TTC549 (cell line): ENCODE data around the gene TEAD4.
"Not testable (repeated sequence)": the region's sequence is repeated elsewhere in the genome, so short reads cannot be mapped to it uniquely, and the experiment has no call there.

Experiments used
- FAIRE-seq: peaks from 2 replicates; lab custom pipeline; 2012; peaks lifted over from hg19 to GRCh38; lab: Jason Lieb, UNC

Gene TEAD4

GRCh38 chr12:3048540-3048939 is 89.3 kb downstream of the TEAD4 start:
- no peak for FAIRE-seq

DNA sequence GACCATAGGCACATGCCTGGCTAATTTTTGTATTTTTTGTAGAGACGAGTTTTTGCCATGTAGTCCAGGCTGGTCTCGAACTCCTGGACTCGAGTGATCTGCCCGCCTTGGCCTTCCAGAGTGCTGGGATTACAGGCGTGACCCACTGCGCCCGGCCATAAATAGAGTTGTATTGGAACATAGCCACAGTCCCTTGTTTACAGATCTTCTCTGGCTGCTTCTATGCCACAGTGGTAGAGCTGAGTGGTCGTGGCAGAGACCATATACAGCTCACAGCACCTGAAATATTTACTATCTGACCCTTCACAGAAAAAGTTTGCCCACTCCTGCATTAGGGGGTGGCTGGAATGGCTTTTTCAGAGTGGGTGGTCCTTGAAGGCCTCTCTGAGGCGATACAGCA is 90.0 kb downstream of the TEAD4 start:
- FAIRE-seq: no peak

- FAIRE-seq: no peak
Measured at GRCh38 chr12:3049611-3050249, 90.5 kb downstream of the TEAD4 start.

DNA sequence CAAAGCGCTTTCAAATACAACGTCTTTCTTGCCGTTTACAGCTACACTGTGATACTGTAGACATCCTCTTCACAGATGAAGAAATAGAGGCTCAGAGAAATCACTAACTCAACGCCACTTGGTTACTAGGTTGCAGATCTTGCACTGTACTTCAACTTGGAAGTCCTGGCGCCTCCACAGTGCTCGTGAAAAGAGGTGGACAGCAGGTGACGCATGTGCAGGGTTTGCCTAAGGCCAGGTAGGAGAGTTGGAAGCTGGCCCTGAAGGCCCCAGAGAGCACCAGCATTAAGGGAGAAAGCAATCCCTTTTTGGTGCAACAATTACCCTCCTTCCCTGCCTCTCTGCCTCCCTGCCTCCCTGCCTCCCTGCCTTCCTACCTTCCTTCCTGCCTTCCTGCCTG is 95.2 kb downstream of the TEAD4 start:
- no peak for FAIRE-seq

DNA sequence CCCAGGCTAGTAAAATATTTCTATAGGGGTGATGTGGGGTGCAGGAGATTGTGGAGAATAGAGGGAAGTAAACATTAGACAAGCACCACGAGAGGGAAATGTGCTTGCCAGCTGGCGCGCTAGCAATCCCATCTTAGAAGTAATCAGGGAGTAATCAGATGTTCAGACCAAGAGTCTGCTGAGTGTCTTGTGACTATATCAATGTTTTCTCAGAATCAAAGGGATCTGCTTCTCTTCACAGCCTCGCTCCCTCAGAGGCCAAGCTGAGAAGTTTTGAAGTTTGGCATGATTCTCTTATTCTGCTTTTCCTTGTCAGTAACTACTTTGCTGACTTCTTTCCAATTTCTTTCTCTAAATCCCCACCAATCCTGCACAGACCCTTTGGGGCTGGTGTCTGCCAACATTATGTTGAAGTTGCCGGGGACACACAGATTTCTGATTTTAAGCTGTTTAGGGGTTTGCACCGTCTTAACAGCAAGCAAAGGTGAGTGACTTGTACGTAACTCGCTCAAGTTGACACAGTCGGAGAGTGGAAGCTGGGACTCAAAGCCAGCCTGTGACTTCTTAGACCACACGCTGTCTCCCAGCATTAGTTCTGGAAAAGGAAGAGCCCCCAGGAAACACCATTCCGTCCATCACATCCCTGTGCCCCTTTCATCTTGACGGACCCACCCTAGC is 96.0 kb downstream of the TEAD4 start:
- no peak for FAIRE-seq

GRCh38 chr12:3055704-3056467 is 96.7 kb downstream of the TEAD4 start:
- FAIRE-seq: no peak

DNA sequence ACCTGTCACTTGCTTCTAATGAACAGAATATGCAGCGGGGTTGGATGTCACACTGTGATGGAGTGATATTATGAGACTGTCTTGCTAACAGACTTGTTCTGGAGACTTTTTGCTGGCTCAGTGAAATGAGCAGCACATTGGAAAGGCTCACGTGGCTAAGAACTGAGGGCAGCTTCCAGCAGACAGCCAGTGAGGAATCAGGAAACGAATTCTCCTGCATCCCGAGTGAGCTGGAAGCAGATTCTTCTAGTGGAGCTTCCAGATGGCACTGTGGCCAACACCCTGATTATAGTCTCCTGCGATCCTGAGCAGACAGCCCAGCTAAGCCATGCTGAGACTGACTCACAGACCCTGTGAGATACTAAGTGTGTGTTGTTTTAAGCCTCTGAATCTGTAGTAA is 101.9 kb downstream of the TEAD4 start:
- no peak for FAIRE-seq

GRCh38 chr12:3061501-3062215 is 102.5 kb downstream of the TEAD4 start:
- FAIRE-seq: no peak

DNA sequence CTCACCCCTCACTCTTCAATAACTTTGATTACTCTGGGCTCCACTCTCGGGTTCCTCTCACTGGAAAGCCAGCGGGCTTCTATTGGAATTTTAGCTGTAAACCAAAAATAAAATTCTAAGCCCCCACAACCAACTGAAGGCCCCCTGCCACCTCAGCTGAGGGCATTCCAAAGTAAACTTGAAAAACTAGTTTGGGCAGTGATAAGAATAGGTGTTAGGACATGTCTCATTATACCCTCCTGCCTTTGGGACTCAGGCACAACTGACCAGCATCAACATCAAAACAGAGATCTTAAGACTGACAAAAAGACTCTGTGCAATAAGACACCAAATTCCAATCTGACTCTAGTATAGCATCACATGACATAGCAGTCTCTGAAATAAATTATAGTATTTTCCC is 106.1 kb downstream of the TEAD4 start:
- no peak for FAIRE-seq

DNA sequence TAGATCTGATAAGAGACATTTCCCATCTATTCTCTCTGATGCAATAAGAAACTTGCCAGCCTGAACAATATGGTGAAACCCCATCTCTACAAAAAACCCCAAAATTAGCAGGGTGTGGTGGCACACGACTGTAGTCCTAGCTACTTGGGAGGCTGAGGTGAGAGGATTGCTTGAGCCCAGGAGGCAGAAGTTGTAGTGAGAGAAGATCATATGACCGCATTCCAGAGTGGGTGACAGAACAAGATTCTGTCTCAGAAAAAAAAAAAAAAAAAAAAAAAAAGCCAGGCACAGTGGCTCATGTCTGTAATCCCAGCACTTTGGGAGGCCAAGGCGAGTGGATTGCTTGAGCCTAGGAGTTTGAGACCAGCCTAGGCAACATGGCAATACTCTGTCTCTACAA is 106.6 kb downstream of the TEAD4 start:
- FAIRE-seq: not testable (repeated sequence)

- FAIRE-seq: no peak
Measured at GRCh38 chr12:3069714-3070113, 110.5 kb downstream of the TEAD4 start.

DNA sequence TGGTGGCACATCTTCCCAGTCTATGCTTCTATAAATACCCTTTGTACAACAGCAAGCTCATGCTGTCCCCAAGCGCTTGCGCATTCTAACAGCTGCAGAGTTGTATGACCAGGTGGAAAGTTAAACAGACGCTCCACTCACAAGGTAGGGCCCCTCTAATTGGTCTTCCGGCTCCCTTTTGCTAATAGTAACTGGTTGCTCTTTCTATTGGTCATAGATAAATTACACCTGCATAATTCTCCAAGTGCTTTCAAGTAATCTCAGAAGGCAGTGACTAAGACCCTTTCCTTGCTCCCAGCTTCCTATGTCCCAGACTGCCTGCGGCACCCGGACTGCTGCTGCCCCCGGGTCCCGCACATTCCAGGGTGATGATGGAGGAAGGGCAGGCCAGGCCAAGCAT is 111.9 kb downstream of the TEAD4 start:
- no peak for FAIRE-seq

- FAIRE-seq: no peak
Measured at GRCh38 chr12:3071710-3072109, 112.5 kb downstream of the TEAD4 start.

DNA sequence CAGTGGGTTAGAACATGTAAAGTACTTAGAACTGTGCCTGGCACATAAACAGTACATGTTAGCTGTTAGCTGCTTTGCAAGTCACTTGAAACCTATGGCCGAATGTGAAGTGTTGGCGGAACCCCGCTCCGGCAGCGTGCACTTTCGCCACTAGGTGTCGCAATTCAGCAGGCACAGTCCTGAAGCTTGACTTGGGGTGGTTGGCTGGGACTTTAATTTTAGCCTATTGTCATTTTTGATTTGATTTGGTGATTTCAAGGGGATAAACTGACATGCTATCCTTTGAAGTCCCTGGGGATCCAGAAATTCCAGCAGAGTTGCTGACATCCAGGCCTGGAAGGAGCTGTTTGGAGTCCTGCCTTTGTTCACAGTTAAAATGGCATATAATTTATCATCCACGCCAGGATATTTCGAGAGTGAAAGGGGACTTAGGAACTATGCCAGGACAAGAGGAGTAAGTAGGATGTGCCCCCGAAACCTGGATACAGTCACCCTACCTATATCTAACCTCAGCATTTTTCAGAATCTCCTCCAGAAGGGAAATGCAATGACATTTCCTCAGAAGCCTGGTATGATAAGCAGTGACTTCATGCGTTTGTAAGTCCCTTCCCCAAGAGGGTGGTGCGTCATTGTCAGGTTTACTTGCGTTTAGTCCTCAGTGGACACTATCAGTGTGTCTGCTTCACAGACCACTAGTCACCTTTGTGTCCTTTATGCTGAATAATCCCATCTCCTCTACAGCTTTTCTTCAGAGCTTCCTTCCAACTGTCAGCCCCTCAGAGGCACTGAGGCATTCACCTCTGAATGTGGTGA is 114.4 kb downstream of the TEAD4 start:
- FAIRE-seq: peak; percentile 46

GRCh38 chr12:3075315-3075714 is 116.1 kb downstream of the TEAD4 start:
- no peak for FAIRE-seq

GRCh38 chr12:3076730-3077571 is 117.8 kb downstream of the TEAD4 start, which contains the start of gene TSPAN9:
Gene TSPAN9, plus strand, starts transcription at chr12:3077379. Its CDS starts 123,815 bp downstream, at chr12:3201194.
- FAIRE-seq: no peak

DNA sequence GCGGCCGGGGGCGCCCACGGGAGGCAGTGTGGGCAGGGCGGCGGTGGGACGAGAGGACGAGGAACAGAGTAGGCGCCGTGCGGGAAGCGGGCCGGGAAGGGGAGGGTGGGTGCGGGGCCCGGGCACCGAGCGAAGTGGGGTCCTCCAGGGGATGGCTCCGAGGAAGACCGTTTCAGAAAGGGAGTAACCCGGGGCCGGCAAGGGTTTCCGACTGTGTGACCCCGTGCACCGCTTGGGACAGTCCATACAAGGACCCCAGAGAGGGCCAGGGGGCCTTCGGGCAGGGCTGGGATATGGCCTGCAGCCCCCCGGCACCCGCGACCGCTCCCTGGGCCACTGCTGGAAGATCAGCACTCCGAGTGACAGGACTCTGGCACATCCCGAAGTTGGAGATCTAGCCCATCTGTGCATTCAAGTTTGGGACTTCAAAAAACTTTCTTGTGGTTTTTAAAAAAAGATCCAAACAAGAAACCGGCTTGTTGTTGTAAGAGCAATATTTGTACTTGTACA is 118.4 kb downstream of the TEAD4 start:
- no peak for FAIRE-seq

DNA sequence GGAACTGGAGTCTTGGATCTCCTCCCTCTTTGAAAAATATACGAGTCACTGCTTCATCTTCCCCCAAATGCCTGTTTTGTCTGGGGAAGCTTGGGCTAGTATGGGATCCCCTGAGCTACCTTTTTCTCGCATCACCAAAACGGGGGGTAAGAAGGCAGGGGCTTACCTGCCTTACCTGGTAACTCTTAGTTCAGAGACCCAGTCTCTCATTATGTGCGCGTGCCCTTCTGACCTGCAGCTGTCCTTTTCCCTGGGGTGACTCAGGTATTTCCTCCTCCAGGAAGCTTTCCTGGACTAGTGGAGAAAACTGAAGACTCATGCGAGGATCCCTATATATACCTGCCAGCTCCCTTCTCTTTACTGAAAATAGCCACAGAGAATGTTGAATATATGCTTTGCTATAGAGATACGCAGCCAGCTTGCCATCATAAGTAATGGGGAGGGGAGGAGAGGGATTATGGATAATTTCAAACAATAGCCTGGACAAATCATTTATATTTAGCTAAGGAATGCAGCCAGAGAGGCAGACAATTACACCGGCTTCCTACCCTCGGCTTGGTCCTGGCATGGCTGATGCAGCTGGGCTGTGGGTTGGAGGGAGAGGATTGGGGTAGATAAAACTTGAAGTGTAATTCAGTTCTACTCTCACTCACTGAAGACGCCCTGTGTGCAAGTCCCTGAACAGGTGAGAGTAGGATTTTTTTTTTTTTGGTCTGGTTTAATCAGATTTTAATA is 119.1 kb downstream of the TEAD4 start:
- FAIRE-seq: no peak

- no peak for FAIRE-seq
Measured at GRCh38 chr12:3081091-3081490, 121.9 kb downstream of the TEAD4 start.

GRCh38 chr12:3081886-3082285 is 122.7 kb downstream of the TEAD4 start:
- no peak for FAIRE-seq
